HepG2 (cell line): ENCODE results near the gene PSMD1. TPM values are rescaled to one million over a fixed set of nuclear protein-coding genes. Genes with fewer than 3 reads are reported as not detected.

Source experiments
- DNMT1 ChIP-seq: sonication (generic); formaldehyde crosslinking; IDR thresholded peaks from 2 replicates; pipeline ENCODE4 v1.5.1; 2020; ENCODE audit warnings: mild to moderate bottlenecking, missing genetic modification reagents
- DZIP1 ChIP-seq: sonication (generic); formaldehyde crosslinking; IDR thresholded peaks from 2 replicates; pipeline ENCODE4 v1.5.0; 2020; ENCODE audit warnings: mild to moderate bottlenecking, missing genetic modification reagents
- FUBP1 ChIP-seq: sonication (generic); formaldehyde crosslinking; IDR thresholded peaks from 2 replicates; pipeline ENCODE4 v1.5.1; 2020; ENCODE audit warnings: missing genetic modification reagents, mild to moderate bottlenecking, borderline replicate concordance
- HNF1A ChIP-seq, 2 experiments: sonication (generic) in 1 of 2; formaldehyde crosslinking in 1 of 2; IDR thresholded peaks; 2 replicates each; pipeline versions ENCODE4 v1.4.0 to v1.6.1; 2016 to 2020; ENCODE audit warnings: borderline replicate concordance in 1 of 2, low read depth in 1 of 2, mild to moderate bottlenecking in 1 of 2, missing genetic modification reagents in 1 of 2
- IKZF5 ChIP-seq: IDR thresholded peaks from 2 replicates; pipeline ENCODE4 v1.6.1; 2018; ENCODE audit warnings: missing genetic modification reagents, mild to moderate bottlenecking, missing compliant biosample characterization
- MAZ ChIP-seq, 2 experiments: sonication (generic) in 1 of 2; formaldehyde crosslinking in 1 of 2; IDR thresholded peaks; 2 replicates each; pipeline versions ENCODE4 v1.5.0 to v1.6.1; 2012 to 2020; ENCODE audit warnings: low read depth in 2 of 2, mild to moderate bottlenecking in 2 of 2, borderline replicate concordance in 1 of 2, improper control_type of control experiment in 1 of 2, low read length in 1 of 2, missing genetic modification reagents in 1 of 2, moderate library complexity in 1 of 2
- NR1H2 ChIP-seq: sonication (generic); formaldehyde crosslinking; IDR thresholded peaks from 2 replicates; pipeline ENCODE4 v1.8.1; 2022; ENCODE audit warnings: low read depth, missing genetic modification reagents, borderline replicate concordance
- PCBP2 ChIP-seq: fragments of 200-400 bp; formaldehyde crosslinking; optimal IDR thresholded peaks from 2 replicates; pipeline ENCODE3; 2018; ENCODE audit warnings: low read length, low read depth; ENCODE audit not compliant: poor library complexity, severe bottlenecking
- SUZ12 ChIP-seq: fragments of 150-350 bp; IDR thresholded peaks from 2 replicates; pipeline ENCODE4 v1.6.1; 2014; ENCODE audit warnings: low read depth, low read length
- ZNF136 ChIP-seq: sonication (generic); formaldehyde crosslinking; IDR thresholded peaks from 2 replicates; pipeline ENCODE4 v1.8.1; 2022; ENCODE audit warnings: low read depth, mild to moderate bottlenecking, moderate library complexity, missing genetic modification reagents
- ZNF552 ChIP-seq: sonication (generic); formaldehyde crosslinking; IDR thresholded peaks from 2 replicates; pipeline ENCODE4 v1.9.0; 2022; ENCODE audit warnings: missing genetic modification reagents, mild to moderate bottlenecking, borderline replicate concordance
- ZNF660 ChIP-seq: sonication (generic); formaldehyde crosslinking; IDR thresholded peaks from 2 replicates; pipeline ENCODE4 v1.5.1; 2020; ENCODE audit warnings: mild to moderate bottlenecking, low read depth, missing genetic modification reagents, borderline replicate concordance
- polyA plus RNA-seq, 8 experiments: library from polyadenylated mRNA; depleted of rRNA in 3 of 8; stranded (reverse) in 7 of 8; unstranded in 1 of 8; fragments of >200 nt; fragmentation: Illumina TruSeq in 4 of 8; extraction: Trizol in 4 of 8; gene quantifications; 2 replicates each; pipeline versions ENCODE4 v1.2.1 to v1.2.3, GENCODE V29; 2011 to 2016; ENCODE audit warnings: low read depth in 4 of 8, missing spikeins in 1 of 8, mixed read lengths in 1 of 8; ENCODE audit not compliant: insufficient read depth in 1 of 8
- total RNA-seq, 5 experiments: library from RNA; depleted of rRNA; stranded (reverse); fragments of >200 nt; fragmentation: Illumina TruSeq; extraction: Trizol; gene quantifications; 2 replicates each; pipeline ENCODE4 v1.2.3, GENCODE V29; 2016; ENCODE audit warnings: low read depth in 1 of 5

Gene PSMD1
- total and polyA plus RNA-seq, 2 of the 13 experiments (the other 11 are each of a cell fraction or from before 2014, with no cell fraction given): 136 to 191 TPM

GRCh38 chr2:231065966-231066365 is 9.3 kb downstream of the PSMD1 start (continued):
- TF ChIP-seq ZNF136 (CRISPR knock-in tag): no peak
- no peak for TF ChIP-seq HNF1A (IDR thresholded peaks at IDR 0.05; ENCODE audit: low read depth)
- no peak for TF ChIP-seq HNF1A (CRISPR knock-in tag; IDR thresholded peaks at IDR 0.05; ENCODE audit: borderline replicate concordance)
- TF ChIP-seq ZNF552 (CRISPR knock-in tag): no peak
- no peak for TF ChIP-seq FUBP1 (CRISPR knock-in tag)
- TF ChIP-seq NR1H2: no peak
- no peak for TF ChIP-seq ZNF660 (CRISPR knock-in tag)
- no peak for TF ChIP-seq DZIP1 (CRISPR knock-in tag)
- no peak for TF ChIP-seq DNMT1 (CRISPR knock-in tag)
- TF ChIP-seq SUZ12: no peak
- no peak for TF ChIP-seq PCBP2
- TF ChIP-seq MAZ (IDR thresholded peaks at IDR 0.05; ENCODE audit: borderline replicate concordance, low read depth, low read length): no peak
- no peak for TF ChIP-seq MAZ (CRISPR knock-in tag; IDR thresholded peaks at IDR 0.05; ENCODE audit: low read depth)
- no peak for TF ChIP-seq IKZF5 (CRISPR knock-in tag)
